Breast epithelium (tissue), 4 donors: ENCODE data around the gene SLAMF8. TPM values are rescaled to one million over a fixed set of nuclear protein-coding genes. Genes with fewer than 3 reads are reported as not detected.
A peak's percentile ranks its signal among the peaks of the same experiment; 100 is the strongest.

Experiments
- DNase-seq, 2 donors: peaks; one replicate each; pipeline ENCODE4 v3.0.0-alpha.2; 2019; ENCODE audit warnings: low spot score in 2 of 2
- H3K27ac ChIP-seq, 2 donors: fragments of 200-600 bp; sonication (generic) in 1 of 2; one replicate each; pipeline ENCODE4 v1.5.1; 2016 to 2019; ENCODE audit warnings: mild to moderate bottlenecking in 1 of 2
- H3K27me3 ChIP-seq, 2 donors: fragments of 200-600 bp; sonication (generic) in 1 of 2; one replicate each; pipeline versions ENCODE4 v1.5.1 to v1.6.0; 2017 to 2019; ENCODE audit warnings: control low read depth in 1 of 2, mild to moderate bottlenecking in 1 of 2
- H3K36me3 ChIP-seq: fragments of 200-600 bp; one replicate; pipeline ENCODE4 v1.5.1; 2019
- H3K4me1 ChIP-seq, 2 donors: fragments of 200-600 bp; sonication (generic); one replicate each; pipeline ENCODE4 v1.5.1; 2016 to 2019; ENCODE audit warnings: control low read depth in 1 of 2
- H3K4me3 ChIP-seq, 3 donors: fragments of 200-600 bp; sonication (generic); 1 replicate in 2 of 3; 2 replicates in 1 of 3; pipeline ENCODE4 v1.5.1; 2016 to 2019; ENCODE audit warnings: mild to moderate bottlenecking in 3 of 3, moderate library complexity in 2 of 3
- H3K9me3 ChIP-seq, 2 donors: fragments of 200-600 bp; sonication (generic) in 1 of 2; one replicate each; pipeline ENCODE4 v1.5.1; 2016 to 2019; ENCODE audit warnings: control low read depth in 1 of 2
- CTCF ChIP-seq, 3 donors: fragments of 450-650 bp; IDR thresholded peaks; one replicate each; pipeline ENCODE4 v1.5.1; 2016 to 2017; ENCODE audit warnings: antibody characterized with exemption in 3 of 3, mild to moderate bottlenecking in 3 of 3, moderate library complexity in 3 of 3
- POLR2A ChIP-seq: fragments of 450-650 bp; IDR thresholded peaks from one replicate; pipeline ENCODE4 v1.6.1; 2016; ENCODE audit warnings: antibody characterized with exemption, mild to moderate bottlenecking, moderate library complexity
- POLR2AphosphoS5 ChIP-seq, 3 donors: sonication (generic); formaldehyde crosslinking; IDR thresholded peaks; one replicate each; pipeline ENCODE4 v1.6.1; 2017; ENCODE audit warnings: antibody characterized with exemption in 3 of 3
- intact Hi-C: fragments of 100-400 bp; cut with DNase I; formaldehyde crosslinking; loops from one replicate; pipeline ENCODE4 v1.15.1; 2023; ENCODE audit warnings: low total_unique reads
- total RNA-seq, 3 donors: library from RNA; depleted of rRNA; stranded (reverse); fragments of >200 nt; gene quantifications; one replicate each; pipeline ENCODE4 v1.1.0, GENCODE V29; 2016

The SLAMF8 gene
- total RNA-seq, 3 donors from 2014 or later: 2.3 to 15.4 (median 12.3) TPM

GRCh38 chr1:159868766-159869165 lies 42.1 kb downstream of the SLAMF8 start:
- H3K9me3 ChIP-seq: no peaks in the 10 kb centered on the region
- intact Hi-C loops: no loop called here
- peak overlapping the region in 1 of 2 donors; percentile 71 for H3K27ac ChIP-seq
- TF ChIP-seq POLR2A: no peak
- TF ChIP-seq CTCF (IDR thresholded peaks at IDR 0.05): no peak
- no peak for TF ChIP-seq POLR2AphosphoS5 (IDR thresholded peaks at IDR 0.05)
- no peaks in the 10 kb centered on the region for H3K27me3 ChIP-seq
- H3K4me3 ChIP-seq: no peak overlapping the region
- H3K36me3 ChIP-seq: no peaks in the 10 kb centered on the region
- peaks cover 2 to 15% of the 10 kb centered on the region in 2 donors for H3K4me1 ChIP-seq
- DNase-seq: no peak

- Histone ChIP-seq H3K27me3 (no peaks in the 10 kb centered on the region), H3K27ac (peak overlapping the region in 1 of 2 donors; percentile 71), H3K36me3 (no peaks in the 10 kb centered on the region), H3K9me3 (no peaks in the 10 kb centered on the region), H3K4me3 (no peak overlapping the region), H3K4me1 (peaks cover 2 to 15% of the 10 kb centered on the region in 2 donors)
- intact Hi-C loops: no loop called here
- no peak for DNase-seq
- TF ChIP-seq POLR2AphosphoS5 (IDR thresholded peaks at IDR 0.05) (no peak), CTCF (IDR thresholded peaks at IDR 0.05) (no peak), POLR2A (no peak)
Measured at GRCh38 chr1:159869173-159869572, 42.5 kb downstream of the SLAMF8 start.

GRCh38 chr1:159869607-159870006 lies 42.9 kb downstream of the SLAMF8 start:
- intact Hi-C loops: no loop called here
- H3K27ac ChIP-seq: no peak overlapping the region
- H3K27me3 ChIP-seq: no peaks in the 10 kb centered on the region
- TF ChIP-seq POLR2AphosphoS5 (IDR thresholded peaks at IDR 0.05): no peak
- TF ChIP-seq POLR2A: no peak
- TF ChIP-seq CTCF (IDR thresholded peaks at IDR 0.05): no peak
- no peaks in the 10 kb centered on the region for H3K36me3 ChIP-seq
- H3K4me1 ChIP-seq: peaks cover 2 to 15% of the 10 kb centered on the region in 2 donors
- H3K4me3 ChIP-seq: no peak overlapping the region
- DNase-seq: no peak
- no peaks in the 10 kb centered on the region for H3K9me3 ChIP-seq

- Histone ChIP-seq H3K27me3 (no peaks in the 10 kb centered on the region), H3K4me3 (no peak overlapping the region), H3K9me3 (no peaks in the 10 kb centered on the region), H3K27ac (no peak overlapping the region), H3K36me3 (no peaks in the 10 kb centered on the region), H3K4me1 (peaks cover 2 to 15% of the 10 kb centered on the region in 2 donors)
- TF ChIP-seq CTCF (IDR thresholded peaks at IDR 0.05): no peak
- TF ChIP-seq POLR2A: no peak
- intact Hi-C loops: no loop called here
- no peak for DNase-seq
Measured at GRCh38 chr1:159870704-159871103, 44.0 kb downstream of the SLAMF8 start.

- DNase-seq: peak in 1 of 2 donors; percentile 57
- TF ChIP-seq CTCF (IDR thresholded peaks at IDR 0.05) (no peak), POLR2A (no peak), POLR2AphosphoS5 (IDR thresholded peaks at IDR 0.05) (no peak)
- H3K9me3 ChIP-seq: no peaks in the 10 kb centered on the region
- H3K27me3 ChIP-seq: no peaks in the 10 kb centered on the region
- no peaks in the 10 kb centered on the region for H3K36me3 ChIP-seq
- H3K27ac ChIP-seq: peak overlapping the region in 1 of 2 donors; percentile 8
- intact Hi-C loops: no loop called here
- no peak overlapping the region for H3K4me3 ChIP-seq
- H3K4me1 ChIP-seq: peaks cover 0 to 11% of the 10 kb centered on the region in 2 donors
Measured at GRCh38 chr1:159872891-159873290, 46.2 kb downstream of the SLAMF8 start.
